MM.1S (cell line): ENCODE results near the gene GRB10.

Source experiments
- DNase-seq: peaks from one replicate; pipeline ENCODE4 v3.0.0-alpha.2; 2015
- H2AFZ ChIP-seq: fragments of 300-600 bp; sonication (generic); 2 replicates; pipeline ENCODE4 v1.6.0; 2016; ENCODE audit warnings: antibody characterized with exemption, low read length
- H3F3A ChIP-seq: fragments of 300-600 bp; sonication (generic); 2 replicates; pipeline ENCODE4 v1.6.1; 2016; ENCODE audit warnings: mild to moderate bottlenecking, antibody characterized with exemption, low read length, moderate library complexity, mixed read lengths; ENCODE audit not compliant: insufficient read depth
- H3K27ac ChIP-seq: fragments of 300-600 bp; sonication (generic); 2 replicates; pipeline ENCODE4 v1.5.1; 2016; ENCODE audit warnings: mild to moderate bottlenecking, low read length
- H3K27me3 ChIP-seq: fragments of 300-600 bp; sonication (generic); replicated peaks from 2 replicates; pipeline ENCODE4 v1.6.0; 2016; ENCODE audit warnings: low read length; ENCODE audit not compliant: insufficient read depth
- H3K36me3 ChIP-seq: fragments of 300-600 bp; sonication (generic); replicated peaks from 2 replicates; pipeline ENCODE4 v1.6.1; 2016; ENCODE audit warnings: mild to moderate bottlenecking, low read length, mixed read lengths; ENCODE audit not compliant: insufficient read depth
- H3K4me1 ChIP-seq: fragments of 300-600 bp; sonication (generic); 2 replicates; pipeline ENCODE4 v1.6.1; 2016; ENCODE audit warnings: low read length, mixed read lengths
- H3K4me2 ChIP-seq: fragments of 300-600 bp; sonication (generic); 2 replicates; pipeline ENCODE4 v1.6.0; 2016; ENCODE audit warnings: low read depth, low read length
- H3K4me3 ChIP-seq: fragments of 300-600 bp; sonication (generic); 2 replicates; pipeline ENCODE4 v1.5.1; 2016; ENCODE audit warnings: low read length, mixed read lengths
- H3K79me2 ChIP-seq: fragments of 300-600 bp; sonication (generic); 2 replicates; pipeline ENCODE4 v1.6.1; 2016; ENCODE audit warnings: mixed run types, low read length, mixed read lengths
- H3K9ac ChIP-seq: fragments of 300-600 bp; sonication (generic); 2 replicates; pipeline ENCODE4 v1.6.1; 2016; ENCODE audit warnings: low read length, mixed read lengths
- H3K9me2 ChIP-seq: fragments of 300-600 bp; sonication (generic); replicated peaks from 2 replicates; pipeline ENCODE4 v1.6.1; 2016; ENCODE audit warnings: mild to moderate bottlenecking, low read length, mixed read lengths; ENCODE audit not compliant: insufficient read depth
- H3K9me3 ChIP-seq: fragments of 300-600 bp; sonication (generic); replicated peaks from 2 replicates; pipeline ENCODE4 v1.6.1; 2016; ENCODE audit warnings: mild to moderate bottlenecking, low read length, mixed read lengths; ENCODE audit not compliant: insufficient read depth
- H4K20me1 ChIP-seq: fragments of 300-600 bp; sonication (generic); 2 replicates; pipeline ENCODE4 v1.6.1; 2016; ENCODE audit warnings: mild to moderate bottlenecking, low read length, moderate library complexity, mixed read lengths; ENCODE audit not compliant: insufficient read depth
- CTCF ChIP-seq: fragments of 300-600 bp; sonication (generic); IDR thresholded peaks from 2 replicates; pipeline ENCODE4 v1.5.1; 2016; ENCODE audit warnings: antibody characterized with exemption, low read length, mixed read lengths
- EZH2 ChIP-seq: fragments of 300-600 bp; sonication (generic); optimal IDR thresholded peaks from 2 replicates; pipeline ENCODE3; 2017; ENCODE audit warnings: low read depth, mild to moderate bottlenecking, antibody characterized with exemption, low read length, mixed read lengths
- EZH2phosphoT487 ChIP-seq: fragments of 300-600 bp; sonication (generic); IDR thresholded peaks from 2 replicates; pipeline ENCODE4 v1.6.1; 2018; ENCODE audit warnings: antibody characterized with exemption, low read length

The GRB10 gene

GRCh38 chr7:50682573-50682972 is 100.1 kb downstream of the GRB10 start:
- Histone ChIP-seq H3K9me2 (no peaks in the 10 kb centered on the region), H2AFZ (no peak overlapping the region), H3K27ac (no peak overlapping the region), H3K36me3 (no peaks in the 10 kb centered on the region), H3K4me2 (no peak overlapping the region), H3K79me2 (no peaks in the 10 kb centered on the region), H4K20me1 (no peaks in the 10 kb centered on the region), H3K27me3 (no peaks in the 10 kb centered on the region), H3K4me1 (no peaks in the 10 kb centered on the region), H3K9me3 (no peaks in the 10 kb centered on the region), H3K4me3 (no peak overlapping the region), H3F3A (no peaks in the 10 kb centered on the region), H3K9ac (no peak overlapping the region)
- TF ChIP-seq CTCF (no peak), EZH2 (no peak), EZH2phosphoT487 (no peak)
- DNase-seq, result no peak

- H3K79me2 ChIP-seq, result no peaks in the 10 kb centered on the region
- no peak overlapping the region for H3K27ac ChIP-seq
- no peak overlapping the region for H3K9ac ChIP-seq
- H3K4me1 ChIP-seq, result no peaks in the 10 kb centered on the region
- TF ChIP-seq EZH2phosphoT487 (no peak), CTCF (no peak), EZH2 (no peak)
- no peaks in the 10 kb centered on the region for H3F3A ChIP-seq
- no peaks in the 10 kb centered on the region for H3K36me3 ChIP-seq
- H3K4me3 ChIP-seq, result no peak overlapping the region
- no peak overlapping the region for H2AFZ ChIP-seq
- no peaks in the 10 kb centered on the region for H3K9me2 ChIP-seq
- H3K27me3 ChIP-seq, result no peaks in the 10 kb centered on the region
- H3K4me2 ChIP-seq, result no peak overlapping the region
- H3K9me3 ChIP-seq, result no peaks in the 10 kb centered on the region
- no peak for DNase-seq
- no peaks in the 10 kb centered on the region for H4K20me1 ChIP-seq
Measured at GRCh38 chr7:50682079-50682478, 100.6 kb downstream of the GRB10 start.

DNA sequence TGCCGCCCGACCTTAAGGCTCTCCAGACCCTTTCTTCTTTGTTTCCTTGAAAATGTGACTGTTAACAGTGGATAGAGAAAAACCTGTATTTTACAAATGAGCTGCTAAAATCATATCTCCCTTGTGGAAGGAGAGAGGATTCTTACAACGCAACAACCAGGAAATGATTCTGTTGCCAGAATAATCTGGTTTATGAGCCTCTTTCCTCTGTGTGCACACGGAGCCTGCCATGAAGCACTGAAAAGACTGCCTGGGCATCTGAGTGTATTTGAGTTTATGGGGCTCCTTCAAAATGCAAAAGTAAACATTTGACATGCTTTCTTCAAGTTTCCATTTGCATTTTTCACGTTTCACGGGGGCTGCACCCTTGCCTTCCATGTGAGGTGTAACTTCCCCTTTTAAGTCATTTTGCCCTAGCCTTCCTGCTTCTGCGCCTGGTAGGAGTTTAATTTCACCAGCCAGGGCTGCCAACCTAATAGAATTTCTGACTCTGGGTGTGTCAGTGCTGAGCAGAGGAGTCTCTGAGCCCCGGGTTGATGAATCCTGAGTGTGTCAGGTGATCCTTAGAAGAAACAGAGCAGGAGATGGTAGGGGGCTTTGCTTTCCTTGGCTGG is 101.2 kb downstream of the GRB10 start:
- Histone ChIP-seq H3K9me3 (no peaks in the 10 kb centered on the region), H3K4me1 (no peaks in the 10 kb centered on the region), H3K9ac (no peak overlapping the region), H3K79me2 (no peaks in the 10 kb centered on the region), H3K36me3 (no peaks in the 10 kb centered on the region), H3K4me2 (no peak overlapping the region), H4K20me1 (no peaks in the 10 kb centered on the region), H3K27ac (no peak overlapping the region), H3K4me3 (no peak overlapping the region), H3F3A (no peaks in the 10 kb centered on the region), H3K9me2 (no peaks in the 10 kb centered on the region), H3K27me3 (no peaks in the 10 kb centered on the region), H2AFZ (no peak overlapping the region)
- no peak for TF ChIP-seq EZH2phosphoT487
- TF ChIP-seq EZH2, result no peak
- no peak for TF ChIP-seq CTCF
- DNase-seq, result no peak
